ENCODE results near the gene DIMT1.

Gene DIMT1

GRCh38 chr5:62369039-62369438 lies 34.7 kb downstream of the DIMT1 start:
- DNase-seq (ENCODE audit: low spot score) = no peak

DNA sequence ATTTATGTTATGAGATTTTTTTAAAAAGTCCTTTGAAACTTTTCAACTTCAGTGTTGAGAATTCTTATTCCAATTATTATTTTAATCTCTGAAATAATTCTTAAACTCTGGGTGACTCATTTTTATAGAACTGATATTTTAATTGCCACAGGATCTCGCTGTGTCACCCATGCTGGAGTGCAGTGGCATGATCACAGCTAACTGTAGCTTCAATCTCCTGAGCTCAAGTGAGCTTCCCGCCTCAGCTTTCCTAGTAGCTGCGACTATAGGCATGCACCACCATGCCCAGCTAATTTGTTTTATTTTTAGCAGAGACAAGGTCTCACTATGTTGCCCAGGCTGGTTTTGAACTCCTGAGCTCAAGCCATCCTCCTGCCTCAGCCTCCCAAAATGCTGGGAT lies 41.0 kb downstream of the DIMT1 start:
- no peak for DNase-seq (ENCODE audit: low spot score)

- DNase-seq (ENCODE audit: low spot score) = peak; percentile 7
Measured at GRCh38 chr5:62354028-62354874, 49.5 kb downstream of the DIMT1 start.

GRCh38 chr5:62348723-62349481 lies 54.8 kb downstream of the DIMT1 start:
- DNase-seq (ENCODE audit: low spot score) = no peak

DNA sequence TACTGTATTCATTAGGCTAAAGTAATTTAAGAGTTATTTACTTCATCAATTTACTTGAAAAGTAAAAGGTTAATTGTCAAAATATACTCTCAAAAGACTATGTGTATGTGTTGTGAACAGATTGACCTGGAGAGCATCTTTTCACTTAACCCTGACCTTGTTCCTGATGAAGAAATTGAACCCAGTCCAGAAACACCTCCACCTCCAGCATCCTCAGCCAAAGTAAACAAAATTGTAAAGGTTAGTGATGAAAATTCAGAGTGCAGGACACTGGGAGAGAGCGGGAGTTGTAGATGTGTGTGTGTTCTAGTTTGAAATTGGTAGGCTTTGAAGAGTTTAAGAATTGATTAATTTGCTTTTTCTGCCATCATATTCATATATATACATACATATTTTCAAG lies 55.8 kb downstream of the DIMT1 start:
- DNase-seq (ENCODE audit: low spot score) = no peak

DNA sequence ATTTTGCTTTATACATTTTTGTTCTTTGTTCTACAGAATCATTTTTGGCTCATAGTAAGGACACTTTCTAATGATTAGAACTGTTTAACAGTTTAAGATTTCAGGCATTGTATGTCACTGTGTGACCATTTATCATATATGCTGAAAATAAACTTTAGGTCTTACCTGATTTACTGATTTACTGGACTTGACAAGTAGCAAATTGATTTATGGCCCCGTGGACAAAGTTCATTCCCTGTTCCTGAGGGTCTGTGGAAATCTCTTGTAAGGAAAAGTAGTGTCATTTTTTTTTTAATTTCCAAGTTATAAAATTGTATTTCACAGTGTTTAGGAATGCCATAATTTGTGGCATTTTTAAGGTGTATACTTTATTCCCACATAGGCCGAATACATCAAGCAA lies 57.0 kb downstream of the DIMT1 start:
- DNase-seq (ENCODE audit: low spot score) = no peak

GRCh38 chr5:62343428-62343827 lies 60.3 kb downstream of the DIMT1 start:
- DNase-seq (ENCODE audit: low spot score) = no peak

DNA sequence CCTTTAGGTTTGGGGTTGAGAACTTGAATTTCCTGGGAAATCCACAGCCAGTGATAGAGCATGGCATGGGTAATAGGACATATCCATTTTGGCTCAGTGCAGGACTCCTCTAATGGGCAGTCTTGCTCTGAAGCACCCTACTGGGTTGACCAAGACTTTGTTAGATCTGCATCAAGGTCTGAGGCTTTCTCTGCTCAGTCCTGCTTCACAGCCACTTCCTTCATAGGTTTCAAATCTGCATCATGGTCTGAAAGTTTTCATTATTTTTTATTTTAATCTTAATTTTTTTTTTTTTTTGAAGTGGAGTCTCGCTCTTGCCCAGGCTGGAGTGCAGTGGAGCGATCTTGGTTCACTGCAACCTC lies 61.2 kb downstream of the DIMT1 start:
- DNase-seq (ENCODE audit: low spot score) = no peak

DNA sequence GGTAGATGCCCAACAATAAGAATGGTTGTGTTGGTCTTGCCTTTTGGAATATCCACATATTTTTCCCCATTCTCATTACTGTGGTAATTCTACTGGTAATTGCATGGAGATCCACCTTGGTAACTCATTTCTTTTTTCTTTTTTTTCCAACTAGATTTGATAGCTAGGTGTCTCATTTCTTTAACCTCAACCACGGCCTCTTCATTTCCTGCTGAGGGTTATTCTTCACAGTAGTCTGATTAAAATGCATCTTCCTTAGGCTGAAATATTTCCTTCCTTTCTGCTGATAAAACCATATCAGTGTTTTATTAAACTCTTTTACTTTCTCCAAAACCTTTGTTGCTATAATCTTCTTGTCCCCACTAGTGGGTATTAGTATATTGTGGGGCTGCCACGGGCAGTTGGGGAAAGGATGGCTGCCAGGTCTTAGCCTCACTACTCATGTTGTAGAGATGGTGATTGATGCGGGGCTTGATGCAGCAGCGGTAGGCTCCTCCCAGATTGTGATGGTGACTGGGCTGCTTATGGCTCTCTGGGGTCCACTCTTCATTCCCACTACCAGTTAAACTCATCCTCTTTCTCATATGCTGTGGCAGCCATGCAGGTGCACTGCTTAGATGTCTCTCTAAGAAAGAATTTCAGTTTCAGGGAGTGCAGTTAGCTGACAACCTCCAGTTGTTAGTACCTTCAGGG lies 61.8 kb downstream of the DIMT1 start:
- no peak for DNase-seq (ENCODE audit: low spot score)

DNA sequence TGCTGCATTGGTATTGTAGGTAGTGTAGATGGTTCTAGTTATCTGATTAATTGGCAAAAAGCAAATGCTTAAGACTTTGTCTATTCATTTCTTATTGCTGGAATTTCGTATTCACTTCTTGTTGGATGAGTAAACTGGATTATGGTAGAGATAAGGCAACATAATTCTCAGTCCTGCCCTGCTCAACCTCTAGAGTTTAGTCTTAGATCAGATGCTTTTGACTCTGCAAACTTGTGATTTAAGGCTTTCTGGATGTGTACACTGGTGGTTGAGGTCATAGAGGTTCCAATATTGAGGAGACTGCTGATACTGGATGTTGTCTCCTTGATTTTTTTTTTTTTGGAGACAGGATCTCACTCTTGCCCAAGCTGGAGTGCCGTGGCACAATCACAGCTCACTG lies 62.7 kb downstream of the DIMT1 start:
- no peak for DNase-seq (ENCODE audit: low spot score)

DNA sequence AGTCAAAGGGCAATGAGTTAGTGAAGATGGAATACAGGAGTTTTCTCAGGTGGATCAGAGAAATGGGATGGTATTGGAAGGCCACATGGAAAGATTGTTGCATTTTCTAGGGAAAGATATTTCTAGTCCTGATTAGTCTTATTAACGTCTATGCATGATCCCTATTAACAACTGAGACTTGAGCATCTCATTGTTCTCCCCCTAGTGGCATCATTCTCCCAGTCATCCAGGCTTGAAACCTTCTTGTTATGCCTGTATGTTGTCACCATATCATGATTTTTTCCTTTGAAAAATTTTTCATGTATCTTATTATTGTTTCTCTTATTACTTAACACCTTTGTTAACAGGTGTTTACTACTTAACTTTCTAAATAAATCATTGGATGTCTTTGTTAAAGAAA lies 63.3 kb downstream of the DIMT1 start:
- DNase-seq (ENCODE audit: low spot score) = peak; percentile 6

Measured in hepatic stellate cell (primary cell).